Erythroblast (primary cell): ENCODE results near the gene OMP.

Experiments
- GATA1 ChIP-seq: IDR thresholded peaks from 2 replicates; pipeline ENCODE4 v1.6.1; 2011; ENCODE audit warnings: low read depth, mild to moderate bottlenecking, control low read depth, low read length, moderate library complexity
- POLR2A ChIP-seq: IDR thresholded peaks from 2 replicates; pipeline ENCODE4 v1.6.1; 2011; ENCODE audit warnings: mild to moderate bottlenecking, low read length

GRCh38 chr11:77129842-77130756 lies 27.5 kb downstream of the OMP start:
- TF ChIP-seq POLR2A (no peak), GATA1 (no peak)
